Spleen (tissue), 10 donors: ENCODE measurements around the gene SLC25A34. TPM values are rescaled to one million over a fixed set of nuclear protein-coding genes. Genes with fewer than 3 reads are reported as not detected.

Experiments used
- polyA plus RNA-seq, 3 donors: library from polyadenylated mRNA; stranded (reverse); fragments of 200-250 nt; gene quantifications; one replicate each; pipeline ENCODE4 v1.2.1, GENCODE V29; 2013
- total RNA-seq, 7 donors: library from RNA; depleted of rRNA in 3 of 7; stranded (reverse); fragments of >200 nt in 3 of 7; fragmentation: NEBNext Ultra II Directional in 4 of 7; extraction: Animal tissue kit (Norgen Biotek cat#: 25700) in 4 of 7; gene quantifications; one replicate each; pipeline versions ENCODE4 v1.1.0 to v1.2.1, GENCODE V29; 2016 to 2021
- donor health status: healthy with polysubstance abuse.
- donor health status: DM: no; HTN: no; CAD: no; lungs with moderate emphysema.
- donor health status: DM: no; HTN: no; CAD: no.
- donor health status: Bipolar disorder and iron deficiency.
- donor health status: healthy.
- donor health status: DM: no; HTN: no; CAD: no.
- donor health status: DM: yes; HTN: yes; CAD: no.

SLC25A34 gene
- total and polyA plus RNA-seq, 10 donors, result 0.77 to 3.7 (median 2.5) TPM

Other genes with a start within 250 kb of the SLC25A34 start
- 10 to 100 TPM; 10.9 to 17.7 (median 13.7) TPM for gene CASP9, start 212.0 kb upstream of the SLC25A34 start, total RNA-seq
- 10 to 100 TPM; 10.3 to 11.0 (median 10.6) TPM for gene CASP9, start 212.0 kb upstream of the SLC25A34 start, polyA plus RNA-seq
- gene DNAJC16, start 209.4 kb upstream of the SLC25A34 start, total RNA-seq, result 10 to 100 TPM; 17.0 to 23.0 (median 21.0) TPM
- gene DNAJC16, start 209.4 kb upstream of the SLC25A34 start, polyA plus RNA-seq, result 1 to 10 TPM; 3.7 to 7.4 (median 5.2) TPM
- gene AGMAT, start 151.2 kb upstream of the SLC25A34 start, total RNA-seq, result 1 to 10 TPM; 1.4 to 3.8 (median 3.0) TPM
- 1 to 10 TPM; 2.8 to 6.1 (median 4.2) TPM for gene AGMAT, start 151.2 kb upstream of the SLC25A34 start, polyA plus RNA-seq
- 10 to 100 TPM; 43.3 to 75.4 (median 47.2) TPM for gene DDI2, start 118.8 kb upstream of the SLC25A34 start, total RNA-seq
- 1 to 10 TPM; 4.8 to 7.7 (median 6.2) TPM for gene DDI2, start 118.8 kb upstream of the SLC25A34 start, polyA plus RNA-seq
- gene PLEKHM2, start 51.9 kb upstream of the SLC25A34 start, total RNA-seq, result 10 to 100 TPM; 59.1 to 96.0 (median 65.8) TPM
- 10 to 100 TPM; 25.9 to 54.1 (median 37.1) TPM for gene PLEKHM2, start 51.9 kb upstream of the SLC25A34 start, polyA plus RNA-seq
- gene TMEM82, start 6.2 kb downstream of the SLC25A34 start, total RNA-seq, result not detected
- gene TMEM82, start 6.2 kb downstream of the SLC25A34 start, polyA plus RNA-seq, result not detected
- gene FBLIM1, start 22.5 kb downstream of the SLC25A34 start, total RNA-seq, result 10 to 100 TPM; 21.4 to 89.1 (median 62.0) TPM
- gene FBLIM1, start 22.5 kb downstream of the SLC25A34 start, polyA plus RNA-seq, result 10 to 100 TPM in 1 of 3 donors, 1 to 10 TPM in 2; 7.2 to 16.3 (median 9.6) TPM
- gene UQCRHL, start 71.4 kb downstream of the SLC25A34 start, total RNA-seq, result 1 to 10 TPM in 6 of 7 donors, under 1 TPM in 1; 0.67 to 2.6 (median 1.2) TPM
- gene UQCRHL, start 71.4 kb downstream of the SLC25A34 start, polyA plus RNA-seq, result 1 to 10 TPM; 1.9 to 2.6 (median 2.4) TPM
- gene SPEN, start 111.4 kb downstream of the SLC25A34 start, total RNA-seq, result 10 to 100 TPM; 54.1 to 75.9 (median 63.0) TPM
- 10 to 100 TPM in 1 of 3 donors, 1 to 10 TPM in 2; 8.0 to 14.1 (median 9.3) TPM for gene SPEN, start 111.4 kb downstream of the SLC25A34 start, polyA plus RNA-seq
- 10 to 100 TPM; 36.8 to 73.4 (median 52.1) TPM for gene ZBTB17, start 239.8 kb downstream of the SLC25A34 start, total RNA-seq
- gene ZBTB17, start 239.8 kb downstream of the SLC25A34 start, polyA plus RNA-seq, result 100 to 1,000 TPM in 2 of 3 donors, 10 to 100 TPM in 1; 46.5 to 139 (median 111) TPM